GM19025 (cell line): ENCODE measurements around the gene ZNF37A.
"Not testable (repeated sequence)": the region's sequence is repeated elsewhere in the genome, so short reads cannot be mapped to it uniquely, and the experiment has no call there.

Source experiments
- ATAC-seq: cut with Tn5 transposase; IDR thresholded peaks from one replicate; pipeline ENCODE4 v1.9.1; 2021; ENCODE audit warnings: mild to moderate bottlenecking, low read depth, moderate library complexity; ENCODE audit not compliant: unreplicated experiment

Gene ZNF37A

DNA sequence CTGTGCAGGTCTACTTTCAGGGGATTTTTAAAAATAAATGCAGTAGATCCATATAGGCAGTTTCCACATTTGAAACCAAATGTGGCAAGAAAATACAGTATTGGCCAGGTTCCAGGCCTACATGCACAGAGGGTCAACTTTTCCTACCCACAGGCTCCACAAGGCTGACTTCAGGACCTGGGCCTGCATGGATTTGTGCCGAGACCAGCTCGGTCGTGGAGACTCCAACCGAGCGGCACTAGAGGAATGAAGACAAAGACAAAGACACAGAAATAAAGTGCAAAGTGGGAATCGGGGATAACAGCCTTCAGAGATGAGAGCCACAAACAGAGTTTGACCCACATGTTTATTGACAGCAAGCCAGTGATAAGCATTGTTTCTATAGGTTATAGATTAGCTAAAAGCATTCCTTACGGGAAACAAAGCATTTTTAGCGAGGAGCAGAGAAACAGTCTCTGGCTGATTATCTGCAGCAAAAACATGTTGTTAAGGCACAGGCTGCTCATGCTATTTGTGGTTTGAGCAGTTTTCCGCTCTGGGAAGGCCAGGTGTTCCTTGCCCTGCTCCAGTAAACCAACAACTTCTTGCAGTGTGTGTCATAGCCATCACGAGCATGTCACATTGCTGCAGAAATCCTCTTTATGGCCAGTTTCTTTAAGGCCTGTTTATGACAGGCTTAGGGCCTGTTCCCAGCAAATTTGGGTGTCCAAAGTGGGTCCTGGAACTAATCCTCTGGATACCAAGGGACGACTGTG lies 52.6 kb downstream of the ZNF37A start:
- no peak for ATAC-seq

- no peak for ATAC-seq
These were observed 53.5 kb downstream of the ZNF37A start for GRCh38 chr10:38147686-38148085.

GRCh38 chr10:38150891-38151463 lies 56.8 kb downstream of the ZNF37A start:
- ATAC-seq = not testable (repeated sequence)

GRCh38 chr10:38156416-38157269 lies 62.5 kb downstream of the ZNF37A start:
- no peak for ATAC-seq

DNA sequence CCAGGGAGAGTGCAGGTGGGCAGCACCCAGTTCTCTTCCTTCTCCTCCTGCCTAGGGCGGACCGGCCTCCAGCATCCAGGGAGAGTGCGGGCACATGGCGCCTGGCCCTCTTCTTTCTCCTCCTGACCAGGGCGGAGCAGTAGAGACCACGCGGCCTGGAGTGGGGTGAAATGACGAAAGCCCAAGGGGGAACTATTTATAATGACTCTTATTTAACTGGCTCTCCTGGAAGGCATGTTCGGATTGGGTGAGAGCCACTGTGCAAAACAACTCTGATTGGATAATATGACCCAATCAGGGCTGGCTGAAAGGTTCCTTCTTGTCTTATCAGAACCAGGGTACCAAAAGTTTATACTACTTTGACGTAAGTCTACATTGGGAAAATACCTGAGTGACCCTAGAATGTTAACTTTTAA lies 63.1 kb downstream of the ZNF37A start:
- no peak for ATAC-seq

DNA sequence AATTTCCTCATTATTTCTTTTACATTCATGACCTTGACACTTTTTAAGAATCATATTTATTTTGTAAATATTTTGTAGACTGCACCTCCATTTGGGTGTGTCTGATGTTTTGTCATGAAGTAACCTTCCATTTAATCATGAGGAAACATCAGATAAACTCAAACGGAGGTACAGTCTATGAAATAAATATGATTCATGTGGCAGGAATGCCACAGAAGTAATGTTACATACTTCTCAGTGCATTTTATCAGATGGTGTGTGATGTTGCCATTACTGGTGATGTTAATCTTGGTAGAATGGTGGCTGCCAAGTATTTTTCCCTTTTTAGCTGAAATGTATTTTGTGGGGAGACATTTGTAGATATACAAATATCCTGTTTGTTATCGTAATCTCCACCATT lies 64.9 kb downstream of the ZNF37A start:
- ATAC-seq = no peak

DNA sequence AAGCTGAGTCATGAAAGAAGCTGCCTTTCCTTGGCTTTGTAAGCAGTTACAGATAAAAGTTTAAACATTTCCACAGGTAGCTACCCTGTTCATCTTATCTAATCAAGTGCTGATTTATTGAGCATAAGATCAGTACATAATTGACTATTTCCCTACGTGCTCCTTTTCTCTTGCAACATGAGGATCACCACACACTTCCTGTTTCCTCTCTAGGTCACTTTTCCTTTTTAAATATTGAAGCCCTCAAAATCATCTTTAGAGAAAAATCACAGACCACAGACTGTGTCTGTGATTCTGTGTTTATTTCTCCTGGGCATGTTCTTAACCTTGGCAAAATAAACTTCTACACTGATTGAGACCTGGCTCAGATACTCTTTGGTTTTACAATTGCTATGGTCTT lies 69.5 kb downstream of the ZNF37A start:
- ATAC-seq = no peak

DNA sequence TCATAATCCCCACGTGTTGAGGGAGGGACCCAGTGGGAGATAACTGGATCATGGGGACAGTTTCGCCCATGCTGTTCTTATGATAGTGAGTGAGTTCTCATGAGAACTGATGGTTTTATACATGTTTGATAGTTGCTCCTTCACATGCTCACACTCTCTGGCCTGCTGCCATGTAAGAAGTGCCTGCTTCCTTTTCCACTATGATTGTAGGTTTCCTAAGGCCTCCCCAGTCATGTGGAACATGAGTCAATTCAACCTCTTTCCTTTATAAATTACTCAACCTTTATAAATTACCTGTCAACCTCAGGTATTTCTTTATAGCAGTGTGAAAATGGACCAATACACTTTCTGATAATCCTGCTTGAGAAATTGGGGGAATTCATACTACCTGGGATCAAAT lies 80.2 kb downstream of the ZNF37A start:
- ATAC-seq = no peak

GRCh38 chr10:38184477-38184876 lies 90.3 kb downstream of the ZNF37A start:
- no peak for ATAC-seq
